Measurements from ENCODE around the gene CACNA2D3.
"Not testable (repeated sequence)": the region's sequence is repeated elsewhere in the genome, so short reads cannot be mapped to it uniquely, and the experiment has no call there.

The CACNA2D3 gene

DNA sequence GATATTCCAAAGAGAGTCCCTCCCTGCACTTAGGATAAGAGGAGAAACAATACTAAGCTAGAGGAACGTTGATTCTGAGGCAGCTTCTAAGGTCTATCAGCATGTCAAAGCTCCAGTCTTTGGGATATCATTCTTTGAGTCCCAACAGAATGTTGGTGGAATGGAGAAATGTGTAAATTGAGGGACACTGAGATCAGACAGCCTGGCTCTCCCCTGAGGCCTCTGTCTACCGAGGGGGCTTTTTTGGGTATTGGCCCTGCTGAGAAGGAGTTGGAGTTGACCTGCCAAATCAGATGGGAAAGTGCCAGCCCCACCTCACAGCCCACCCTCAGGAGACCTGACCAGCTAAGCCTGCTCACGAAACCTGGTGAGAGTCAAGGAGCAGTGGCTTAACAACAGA lies 833.1 kb downstream of the CACNA2D3 start:
- no peak for DNase-seq

DNA sequence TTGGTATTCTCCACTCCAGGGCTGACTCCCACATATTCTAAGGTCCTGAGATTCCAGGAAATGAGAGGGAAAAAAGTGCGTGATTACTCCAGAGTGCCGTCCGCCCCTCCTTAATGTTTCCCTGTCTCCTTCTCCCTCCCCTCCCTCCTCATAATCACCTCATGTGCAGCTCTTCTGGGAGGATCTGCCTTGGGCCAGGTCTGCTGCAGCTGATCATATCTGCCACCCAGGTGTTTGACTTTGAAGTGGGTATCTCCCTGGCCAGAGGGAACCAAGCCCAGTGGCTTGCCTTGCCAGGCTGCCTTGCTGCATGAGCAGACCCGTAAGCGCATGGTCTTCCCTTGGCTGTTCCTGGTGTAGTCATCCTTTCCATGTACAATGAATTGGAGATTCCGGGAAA lies 833.6 kb downstream of the CACNA2D3 start:
- no peak for DNase-seq

DNA sequence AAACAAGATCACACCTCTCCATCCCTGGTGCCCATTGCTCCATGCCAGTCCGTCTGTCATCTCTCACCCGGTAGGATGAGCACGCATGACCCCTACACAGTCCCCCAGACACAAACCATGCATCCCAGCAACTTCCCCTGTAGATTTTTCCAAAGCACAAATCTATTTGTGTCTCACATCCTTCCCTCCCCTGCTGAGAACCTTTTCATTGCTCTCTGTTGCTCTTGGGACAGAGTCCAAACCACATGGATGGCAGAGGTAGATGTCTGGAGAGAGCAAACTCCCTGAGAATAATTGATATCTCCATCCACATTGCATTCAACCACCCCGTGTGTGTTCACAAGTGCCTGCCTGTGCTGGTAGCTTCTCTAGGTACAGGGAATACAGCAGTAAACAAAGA lies 835.4 kb downstream of the CACNA2D3 start:
- DNase-seq = no peak

DNA sequence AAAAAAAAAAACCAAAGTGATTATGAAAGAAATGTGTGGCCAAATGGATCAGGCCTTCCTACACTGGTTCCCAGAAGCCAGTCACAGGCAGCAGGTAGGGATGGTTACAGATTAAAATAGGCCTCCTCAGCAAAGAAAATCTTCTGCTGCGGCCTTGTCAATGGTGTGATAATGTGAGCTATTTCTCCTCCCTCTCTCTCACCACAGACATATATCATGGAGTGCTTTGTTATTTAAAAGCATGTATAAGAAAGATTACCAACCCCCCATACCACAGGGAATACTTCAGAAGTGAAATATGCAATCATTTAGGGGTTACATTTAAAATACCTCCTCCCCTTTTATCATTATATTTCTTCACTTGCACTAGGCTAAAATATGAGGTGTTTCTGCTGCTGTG lies 837.7 kb downstream of the CACNA2D3 start:
- DNase-seq = no peak

DNA sequence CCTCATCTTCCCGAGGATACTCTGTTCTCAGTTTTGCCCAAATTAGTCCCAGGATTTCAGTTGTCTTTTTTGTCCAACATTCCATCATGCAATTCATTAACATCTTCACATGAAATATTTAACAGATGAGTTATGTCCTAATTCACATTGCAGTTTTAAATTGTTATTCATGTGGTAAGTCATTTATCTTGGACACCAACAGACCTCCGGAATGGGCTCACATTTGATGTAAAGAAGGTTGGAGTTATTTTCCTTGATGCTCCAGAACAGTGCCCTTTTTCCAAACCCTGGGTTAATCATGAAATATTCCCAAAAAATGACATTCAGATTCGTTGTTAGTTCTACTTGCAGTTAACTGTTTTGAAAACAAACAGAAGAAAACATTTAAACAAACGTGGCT lies 838.3 kb downstream of the CACNA2D3 start:
- DNase-seq = no peak

DNA sequence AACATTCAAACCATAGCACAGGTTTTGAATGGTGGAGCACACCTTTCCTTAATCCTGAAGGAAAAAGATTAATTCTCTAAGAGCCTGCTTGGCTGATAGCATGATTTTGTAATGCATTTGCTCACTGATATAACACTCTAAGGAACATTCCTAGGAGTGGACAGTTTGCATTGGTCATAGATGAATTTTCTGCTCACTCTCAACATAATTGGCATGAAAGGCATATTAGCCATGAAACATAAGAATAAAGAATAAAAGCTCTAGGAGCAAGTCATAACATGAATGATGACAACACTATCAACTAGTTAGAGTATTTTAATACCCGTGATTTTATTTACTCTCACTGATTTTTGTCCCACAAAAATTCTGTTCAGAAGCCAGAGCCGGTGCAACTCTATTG lies 839.8 kb downstream of the CACNA2D3 start:
- no peak for DNase-seq

DNA sequence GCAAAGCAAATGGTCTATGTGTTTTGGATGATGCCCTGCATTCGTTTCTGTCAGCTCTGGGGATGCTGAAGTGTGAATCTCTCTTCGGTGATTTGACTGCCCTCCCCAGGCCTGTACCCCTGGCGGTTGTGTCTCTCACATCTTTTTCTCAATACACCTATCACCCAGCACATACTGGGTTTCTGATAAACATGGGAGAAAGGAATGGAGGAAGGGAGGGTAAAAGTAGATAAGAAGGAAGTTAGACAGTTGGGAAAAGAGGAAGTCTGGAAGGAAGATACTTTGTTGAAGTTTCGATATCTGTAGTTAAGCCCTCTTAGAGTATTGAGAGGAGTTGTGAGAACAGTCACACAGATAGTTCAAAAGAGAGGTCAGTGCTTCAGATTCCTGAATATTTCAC lies 841.3 kb downstream of the CACNA2D3 start:
- DNase-seq = no peak

DNA sequence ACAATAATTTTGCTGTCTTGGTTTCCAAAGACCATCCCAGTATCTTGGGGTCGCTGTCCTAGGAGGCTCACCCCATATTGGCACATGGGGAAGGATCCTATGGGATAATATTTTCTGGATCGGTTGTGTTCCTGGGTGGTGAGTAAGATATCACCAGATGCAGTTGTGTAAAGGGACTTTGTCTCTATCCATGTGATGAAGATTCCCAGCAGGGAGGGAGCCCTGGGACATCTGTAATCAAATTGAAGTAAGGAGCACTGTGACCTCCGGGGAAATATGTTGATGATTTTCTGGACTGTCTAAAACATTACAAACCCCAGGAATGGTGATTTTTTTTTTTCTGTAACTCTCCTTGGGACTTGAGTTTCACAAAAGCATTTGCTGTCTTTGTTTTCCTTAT lies 841.7 kb downstream of the CACNA2D3 start:
- DNase-seq = no peak

DNA sequence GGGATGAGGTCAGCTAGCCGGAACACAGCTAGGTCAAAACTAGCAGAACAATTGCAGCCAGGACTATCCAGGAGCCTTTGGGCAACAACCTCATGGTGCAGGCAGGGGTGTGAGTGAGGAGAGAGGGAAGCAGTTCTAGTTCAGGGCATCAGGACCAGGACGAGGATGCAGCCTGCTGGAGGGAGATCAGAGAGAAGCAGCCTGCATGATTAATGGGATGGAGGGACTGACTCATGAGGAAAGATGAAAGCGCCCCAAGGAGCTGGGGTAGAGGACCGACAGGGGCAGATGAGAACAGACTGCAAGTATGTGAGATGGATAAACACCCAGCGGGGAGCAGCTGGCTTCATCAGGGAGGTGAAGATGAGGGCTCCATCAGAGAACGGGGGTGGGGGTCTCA lies 843.4 kb downstream of the CACNA2D3 start:
- DNase-seq = no peak

DNA sequence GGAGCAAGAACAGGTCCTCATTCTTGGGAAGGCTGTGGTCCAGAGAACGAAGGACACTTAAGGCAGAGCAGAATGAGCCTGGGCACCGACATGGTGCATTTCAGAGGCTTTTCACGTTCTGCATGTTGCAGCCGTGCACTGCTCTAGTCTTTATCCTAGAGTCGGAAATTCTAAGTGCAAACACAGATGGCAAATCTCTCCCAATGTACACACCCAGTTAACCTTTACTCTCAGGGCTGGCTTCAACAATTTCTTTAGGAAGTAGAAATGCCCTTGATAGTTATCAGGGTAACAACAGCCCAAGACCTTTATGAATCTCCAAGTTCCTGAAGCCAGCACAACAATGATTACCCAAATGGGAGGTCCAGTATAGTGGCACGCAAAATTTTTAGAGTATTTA lies 844.6 kb downstream of the CACNA2D3 start:
- no peak for DNase-seq

DNA sequence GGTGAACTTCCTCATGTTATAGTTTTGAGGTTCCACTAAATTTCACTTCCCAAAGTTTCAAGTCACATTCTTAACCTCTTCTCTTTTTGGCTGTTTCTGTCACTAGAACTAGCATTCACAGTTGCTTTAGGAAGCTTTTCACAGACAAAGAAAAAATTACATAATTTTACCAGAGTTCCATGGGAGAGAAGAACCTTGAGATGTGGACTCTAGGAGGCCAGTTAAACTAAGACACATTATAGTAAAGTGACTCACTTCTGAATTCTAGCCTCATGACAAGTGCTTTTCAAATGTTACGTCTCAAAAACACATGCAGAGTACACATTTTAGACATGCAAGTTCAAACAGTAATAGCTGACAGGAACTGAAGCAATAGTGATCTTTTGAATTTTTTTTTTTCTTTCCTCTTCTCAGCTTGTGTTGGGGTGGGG lies 845.4 kb downstream of the CACNA2D3 start:
- DNase-seq = no peak

DNA sequence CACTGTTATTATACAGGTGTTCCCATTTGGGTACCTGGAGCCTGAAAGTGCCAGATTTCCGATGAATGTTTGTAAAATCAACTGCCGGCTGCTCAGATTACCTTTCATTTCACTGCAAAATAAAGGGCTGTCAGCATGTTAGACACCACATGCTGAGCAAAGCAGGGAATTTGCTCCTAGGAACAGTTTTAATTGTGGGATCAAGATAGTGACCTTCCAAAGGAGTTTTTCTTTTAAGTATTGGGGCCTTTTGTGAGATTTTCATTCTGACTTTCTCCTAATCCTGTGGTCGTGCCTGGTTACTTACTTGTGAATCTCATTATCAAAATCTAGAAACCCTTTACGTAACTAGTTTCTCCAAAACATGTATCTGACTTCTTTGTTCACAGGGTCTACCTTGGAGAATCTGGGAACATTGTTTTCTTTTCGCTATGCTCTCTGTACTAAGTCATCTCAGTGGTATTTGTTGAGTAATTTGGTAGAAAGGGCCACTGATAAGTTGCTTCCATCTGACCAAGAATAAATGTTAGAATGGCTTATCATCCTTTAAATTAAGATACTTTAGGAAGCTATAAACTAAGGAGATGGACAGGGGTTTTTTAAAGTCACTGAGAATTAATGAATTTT lies 846.3 kb downstream of the CACNA2D3 start:
- DNase-seq = no peak

DNA sequence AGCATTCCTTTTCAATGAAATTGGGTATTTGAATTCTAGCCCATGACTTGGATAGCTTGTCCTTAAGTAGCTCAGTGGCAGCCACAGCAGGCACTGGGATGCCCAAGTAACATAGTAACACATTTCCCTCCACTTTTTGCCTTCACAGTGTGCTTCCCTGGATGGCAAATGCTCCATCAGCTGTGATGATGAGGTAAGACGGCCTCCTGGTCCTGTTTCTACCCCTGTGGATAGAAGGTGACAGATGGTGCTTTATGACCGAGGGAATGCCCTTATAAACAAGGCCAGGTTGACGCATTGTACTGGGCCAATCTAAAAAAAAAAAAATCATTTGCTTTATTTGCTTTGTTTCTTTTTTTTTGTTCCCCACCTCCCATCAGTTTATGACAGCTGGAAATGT lies 847.3 kb downstream of the CACNA2D3 start:
- DNase-seq = no peak

DNA sequence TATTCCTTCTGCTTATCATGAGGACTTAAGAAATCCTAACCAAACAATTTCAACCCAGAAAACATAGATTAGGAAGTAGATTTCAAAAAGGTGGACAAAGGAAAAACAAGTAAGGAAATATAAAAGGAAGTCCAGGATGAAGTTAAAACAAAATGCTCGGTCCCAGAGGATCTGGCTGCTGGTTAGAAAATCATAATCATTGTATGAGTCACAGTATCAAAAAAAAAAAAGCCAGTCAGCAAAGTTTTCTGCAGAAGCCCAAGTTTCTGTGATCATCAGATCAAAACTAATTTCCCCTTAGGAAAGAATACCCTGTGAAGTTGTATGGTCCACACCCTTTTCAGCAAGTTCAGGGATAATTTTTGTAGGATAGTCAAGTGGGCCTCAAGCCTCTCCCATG lies 848.5 kb downstream of the CACNA2D3 start:
- DNase-seq = no peak

DNA sequence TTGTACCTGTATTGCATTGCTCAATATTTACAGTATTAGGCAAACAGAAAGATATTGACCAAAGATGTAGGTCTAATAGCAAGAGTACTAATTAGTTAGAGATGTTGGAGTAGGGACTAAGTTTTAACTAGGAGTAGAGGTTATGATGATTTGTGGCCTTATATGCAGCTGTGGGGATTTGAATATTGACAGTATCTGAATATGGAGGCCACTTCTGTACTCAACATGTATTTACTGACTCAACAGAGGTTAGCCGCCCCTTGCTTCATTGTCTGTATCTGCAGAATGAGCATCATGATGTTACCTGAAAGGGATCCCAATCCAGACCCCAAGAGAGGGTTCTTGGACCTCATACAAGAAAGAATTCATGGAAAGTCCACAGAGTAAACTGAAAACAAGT lies 855.1 kb downstream of the CACNA2D3 start:
- no peak for DNase-seq

DNA sequence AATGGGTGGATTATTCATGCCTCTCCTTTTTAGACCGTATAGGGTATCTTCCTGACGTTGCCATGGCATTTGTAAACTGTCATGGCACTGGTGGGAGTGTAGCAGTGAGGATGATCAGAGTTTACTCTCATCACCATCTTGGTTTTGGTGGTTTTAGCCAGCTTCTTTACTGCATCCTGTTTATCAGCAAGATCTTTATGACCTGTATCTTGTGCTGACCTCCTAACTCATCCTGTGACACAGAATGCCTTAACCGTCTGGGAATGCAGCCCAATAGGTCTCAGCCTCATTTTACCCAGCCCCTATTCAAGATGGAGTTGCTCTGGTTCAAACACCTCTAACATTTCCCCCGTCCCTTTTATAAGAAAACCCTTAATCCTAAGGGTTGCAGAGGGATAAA lies 855.6 kb downstream of the CACNA2D3 start:
- not testable (repeated sequence) for DNase-seq

DNA sequence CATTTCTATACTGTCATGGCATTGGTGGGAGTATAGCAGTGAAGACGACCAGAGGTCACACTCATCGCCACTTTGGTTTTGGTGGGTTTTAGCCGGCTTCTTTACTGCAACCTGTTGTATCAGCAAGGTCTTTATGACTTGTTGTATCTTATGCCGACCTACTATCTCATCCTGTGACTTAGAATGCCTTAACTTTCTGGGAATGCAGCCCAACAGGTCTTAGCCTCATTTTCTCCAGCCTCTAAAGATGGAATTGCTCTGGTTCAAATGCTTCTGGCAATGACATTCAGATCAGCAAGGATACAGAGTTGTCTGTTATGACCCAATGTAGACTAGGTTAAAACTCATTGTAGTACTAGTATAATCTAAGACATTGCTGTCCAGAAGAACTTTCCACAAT lies 860.5 kb downstream of the CACNA2D3 start:
- no peak for DNase-seq

DNA sequence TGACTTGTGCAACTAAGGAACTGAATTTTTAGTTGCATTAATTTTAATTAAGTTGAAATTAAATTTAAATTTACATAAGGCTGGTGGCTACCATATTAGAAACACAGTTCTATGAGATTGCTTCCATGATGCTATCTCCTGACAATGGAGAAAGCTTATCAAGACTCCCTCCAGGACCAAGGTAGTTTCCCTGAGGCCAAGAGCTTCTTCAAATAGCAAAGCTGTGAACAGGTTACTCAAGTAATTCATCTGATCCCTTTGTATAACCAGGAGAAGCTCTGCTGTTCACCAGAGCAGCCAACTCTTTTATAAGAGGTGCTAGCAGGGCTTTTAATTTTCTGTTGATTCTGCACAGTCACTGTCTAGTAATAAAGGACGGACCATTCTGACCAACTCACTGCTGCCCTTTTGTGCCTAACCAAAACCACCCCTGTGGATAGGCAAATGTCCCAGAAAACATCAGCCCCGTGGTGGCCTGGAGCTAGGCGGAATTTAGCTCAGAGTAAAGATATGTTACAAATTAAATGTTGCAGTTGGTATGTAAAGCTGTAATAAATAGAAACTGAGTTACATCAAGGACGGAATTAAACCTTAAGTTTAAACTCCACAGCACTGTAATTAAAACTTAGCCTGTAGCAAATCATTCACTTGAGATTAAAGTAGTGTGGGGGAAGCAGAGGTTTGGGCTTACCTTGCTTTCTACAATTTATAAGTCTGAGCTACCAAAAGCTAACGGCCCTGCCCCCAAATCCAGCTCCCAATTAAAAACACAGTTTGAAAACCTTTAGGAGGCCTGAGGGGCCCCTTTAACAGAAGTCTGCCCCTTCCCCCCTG lies 861.1 kb downstream of the CACNA2D3 start:
- DNase-seq = no peak

DNA sequence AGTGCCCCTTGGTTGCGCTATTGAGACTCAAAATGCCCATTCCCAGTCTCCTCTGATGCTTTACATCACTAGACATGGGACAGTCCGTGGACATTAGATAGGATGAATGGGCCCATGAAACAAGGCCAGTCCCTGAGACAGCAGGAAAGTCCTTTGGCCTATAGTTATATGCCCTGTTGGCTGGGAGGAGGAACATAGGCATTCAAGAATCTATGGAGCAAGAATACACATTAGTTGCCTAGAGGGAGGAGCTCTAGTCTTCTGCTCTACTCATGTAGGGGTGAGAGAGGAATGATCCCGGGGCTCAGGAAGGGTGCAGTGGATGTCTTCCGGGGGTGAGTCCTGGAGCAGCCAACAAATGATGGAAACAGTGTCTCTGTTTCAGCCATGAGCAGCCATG lies 863.5 kb downstream of the CACNA2D3 start:
- DNase-seq = no peak

DNA sequence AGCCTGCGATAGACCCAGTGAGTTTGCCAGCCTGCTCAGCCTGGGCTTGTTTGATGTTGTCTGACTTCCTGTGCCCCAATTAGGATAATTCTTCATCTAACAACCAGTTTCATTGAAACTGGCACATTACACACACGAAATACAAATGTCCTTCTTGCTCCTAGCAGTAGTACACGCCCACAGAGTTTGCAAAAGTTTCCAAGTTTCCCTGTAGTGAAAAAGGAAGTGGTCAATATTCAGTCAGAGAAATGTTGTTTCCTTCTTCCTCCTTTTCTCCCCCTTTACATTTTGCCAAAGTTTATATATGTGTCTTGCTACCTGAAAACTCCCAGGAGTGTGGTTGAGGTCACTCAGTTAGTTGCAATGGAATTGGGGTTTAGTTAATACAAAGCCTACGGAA lies 863.9 kb downstream of the CACNA2D3 start:
- no peak for DNase-seq

DNA sequence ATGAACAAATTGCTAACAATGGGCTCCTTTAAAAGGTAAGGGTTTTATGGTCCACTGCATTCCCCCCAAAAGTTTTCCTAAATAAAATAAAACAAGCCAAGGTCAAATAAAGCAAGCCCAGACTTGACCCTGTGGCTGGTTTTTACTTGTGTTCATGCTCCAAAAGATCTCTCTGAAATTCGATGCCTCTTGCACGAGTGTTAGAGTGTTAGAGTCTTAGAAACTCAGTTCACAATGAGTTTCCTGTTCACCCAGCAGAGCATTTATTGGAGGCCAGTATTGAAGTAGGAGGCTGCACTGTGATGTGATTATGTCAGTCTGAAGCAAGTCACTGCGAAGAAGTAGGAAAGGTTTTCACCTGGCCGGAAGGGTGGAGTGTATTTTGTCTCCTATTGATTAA lies 865.4 kb downstream of the CACNA2D3 start:
- DNase-seq = no peak

DNA sequence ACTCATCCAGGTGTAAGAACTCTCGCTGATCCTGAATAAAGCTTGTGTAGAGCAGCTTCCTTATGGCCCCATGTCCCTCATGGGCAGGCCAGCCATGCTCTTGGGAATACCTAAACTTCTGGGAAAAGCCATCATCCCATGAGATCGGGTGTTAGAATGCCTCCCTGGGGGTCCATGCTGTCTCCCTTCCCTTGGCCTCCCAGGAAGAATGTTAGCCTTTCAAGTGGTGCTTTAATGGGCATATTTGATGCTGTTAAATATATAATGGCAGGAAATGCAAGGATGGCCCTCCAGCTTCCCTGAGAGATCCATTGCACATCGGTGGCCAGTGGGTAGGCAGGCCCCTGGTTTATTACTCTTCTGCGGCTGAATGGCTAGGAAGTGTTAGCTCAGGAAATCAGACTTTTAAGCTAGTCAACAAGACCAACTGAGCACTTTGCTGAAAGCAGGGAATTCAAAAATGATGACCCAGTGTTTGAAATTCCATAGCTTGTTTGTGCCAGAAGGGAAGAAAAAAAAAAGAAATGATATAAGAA lies 866.0 kb downstream of the CACNA2D3 start:
- DNase-seq = no peak

DNA sequence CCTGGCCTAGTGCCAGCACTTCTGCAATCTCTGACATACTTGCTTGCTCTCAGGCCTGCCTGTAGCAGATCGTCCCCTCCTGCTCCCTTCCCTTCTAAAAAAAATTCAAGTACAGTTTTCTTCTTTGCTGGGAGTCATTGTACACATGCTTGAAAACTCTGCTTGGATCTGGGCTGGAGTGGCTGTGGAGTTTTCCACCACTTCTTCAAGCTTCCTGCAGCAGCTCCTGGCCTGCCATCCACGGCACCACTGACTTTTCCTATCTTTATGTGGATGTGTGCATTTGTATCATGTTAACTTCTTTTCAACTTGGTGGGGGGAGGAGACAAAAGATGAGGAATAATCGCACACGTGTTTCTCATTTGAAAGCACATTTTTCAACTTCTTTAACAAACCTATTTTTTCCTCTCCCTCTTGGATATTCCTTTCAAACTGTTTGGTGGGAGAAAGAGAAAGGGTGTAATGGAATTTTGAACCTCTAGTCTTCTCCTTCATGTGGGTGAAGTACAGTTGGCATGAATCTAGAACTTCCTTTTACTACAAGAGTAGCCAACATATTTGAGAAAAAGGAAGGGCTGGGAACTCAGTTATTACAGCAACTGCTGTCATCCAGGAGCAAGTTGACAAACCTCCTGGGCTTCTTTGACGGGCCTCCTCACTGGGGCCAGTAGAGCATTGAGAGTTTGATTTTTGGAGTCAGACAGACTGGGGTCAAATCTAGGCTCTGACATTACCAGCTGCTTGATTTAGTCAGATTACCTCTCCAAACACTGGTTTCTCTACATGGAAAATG lies 866.7 kb downstream of the CACNA2D3 start:
- DNase-seq = no peak

DNA sequence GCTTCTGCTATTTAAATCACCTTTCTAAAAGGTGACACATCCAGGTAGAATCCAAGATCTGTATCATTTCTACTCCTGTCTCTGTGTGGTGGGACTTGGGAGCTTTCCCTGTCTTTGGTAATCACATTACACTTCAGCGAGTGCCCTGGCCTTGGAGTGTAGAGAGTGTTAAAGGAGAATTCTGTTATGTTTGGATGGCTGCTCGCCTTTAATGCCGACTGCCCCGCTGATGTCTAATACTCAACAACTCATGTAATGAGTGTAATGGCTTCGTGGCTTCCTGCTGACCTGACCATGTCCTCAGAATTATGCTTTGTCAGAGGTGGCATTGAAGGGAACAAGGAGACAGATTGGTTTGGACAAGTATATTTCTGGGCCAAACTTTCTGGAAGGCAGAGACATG lies 871.8 kb downstream of the CACNA2D3 start:
- no peak for DNase-seq

Data from GF-D8 (cell line).